ENCODE data around the gene ATRN. TPM values are rescaled to one million over a fixed set of nuclear protein-coding genes. Genes with fewer than 3 reads are reported as not detected.

Gene ATRN
- total RNA-seq, 1 experiment from 2014 or later: 19.9 TPM

DNA sequence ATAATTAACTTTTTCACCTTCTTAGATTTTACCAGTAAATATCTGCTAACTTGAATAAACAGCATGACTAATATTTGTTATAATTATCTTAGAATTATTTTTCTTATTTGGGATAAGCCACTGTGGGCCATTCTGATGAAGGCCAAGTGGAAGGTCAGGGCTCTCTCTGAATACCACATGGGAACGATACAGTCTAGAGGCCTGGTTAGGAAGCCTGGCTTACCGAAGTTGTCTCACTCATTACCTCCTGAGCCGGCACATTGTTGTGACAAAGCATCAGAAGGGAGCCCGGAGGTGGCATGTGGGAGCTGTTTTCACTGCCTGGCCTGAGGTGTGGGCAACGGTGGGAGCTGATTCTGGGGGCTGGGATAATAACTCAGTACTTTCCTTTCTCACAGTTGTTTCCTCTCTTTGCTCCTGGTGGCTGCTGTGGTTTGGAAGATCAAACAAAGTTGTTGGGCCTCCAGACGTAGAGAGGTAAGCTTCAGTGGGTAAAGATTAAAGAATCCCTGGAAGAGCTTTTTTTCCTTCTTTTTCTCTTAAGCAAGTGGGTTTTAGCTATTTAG, 163.2 kb downstream of the ATRN start:
- CTCF ChIA-PET: interaction anchor here (1.2 to 1.4 kb wide), 3 partner anchors 61 to 71 kb away, joined by 3 to 7 read pairs (median 5); no protein-coding TSS in a partner anchor
- no peak for DNase-seq (ENCODE audit: low spot score)
- Mint-ChIP-seq H3K36me3 (peaks cover 4% of the 10 kb centered on the region), H3K4me1 (peaks cover 12% of the 10 kb centered on the region), H3K4me3 (no peak overlapping the region), H3K27ac (no peak overlapping the region), H3K9me3 (no peaks in the 10 kb centered on the region), H3K27me3 (ENCODE audit: low read depth) (no peaks in the 10 kb centered on the region)
- no peak for ATAC-seq
- TF ChIP-seq ZNF416 (CRISPR knock-in tag; IDR thresholded peaks at IDR 0.05) (no peak), FOXP1 (CRISPR knock-in tag; IDR thresholded peaks at IDR 0.05; ENCODE audit: borderline replicate concordance) (no peak), ZNF219 (CRISPR knock-in tag; IDR thresholded peaks at IDR 0.05; ENCODE audit: borderline replicate concordance) (no peak), SMAD4 (CRISPR knock-in tag; IDR thresholded peaks at IDR 0.05) (no peak), MYBL2 (CRISPR knock-in tag; IDR thresholded peaks at IDR 0.05) (no peak), TEAD4 (CRISPR knock-in tag; IDR thresholded peaks at IDR 0.05) (no peak), CBFB (CRISPR knock-in tag; IDR thresholded peaks at IDR 0.05; ENCODE audit: low read depth) (no peak), OVOL2 (CRISPR knock-in tag; IDR thresholded peaks at IDR 0.05; ENCODE audit: borderline replicate concordance) (no peak), RELA (CRISPR knock-in tag; IDR thresholded peaks at IDR 0.05; ENCODE audit: borderline replicate concordance) (no peak), PRRX2 (CRISPR knock-in tag; IDR thresholded peaks at IDR 0.05) (no peak), FOXK1 (CRISPR knock-in tag; IDR thresholded peaks at IDR 0.05) (no peak), IRF2 (CRISPR knock-in tag; IDR thresholded peaks at IDR 0.05; ENCODE audit: borderline replicate concordance, low read depth) (no peak), MXD4 (CRISPR knock-in tag; IDR thresholded peaks at IDR 0.05; ENCODE audit: borderline replicate concordance) (no peak)
- TF ChIP-seq, protein P1, sequence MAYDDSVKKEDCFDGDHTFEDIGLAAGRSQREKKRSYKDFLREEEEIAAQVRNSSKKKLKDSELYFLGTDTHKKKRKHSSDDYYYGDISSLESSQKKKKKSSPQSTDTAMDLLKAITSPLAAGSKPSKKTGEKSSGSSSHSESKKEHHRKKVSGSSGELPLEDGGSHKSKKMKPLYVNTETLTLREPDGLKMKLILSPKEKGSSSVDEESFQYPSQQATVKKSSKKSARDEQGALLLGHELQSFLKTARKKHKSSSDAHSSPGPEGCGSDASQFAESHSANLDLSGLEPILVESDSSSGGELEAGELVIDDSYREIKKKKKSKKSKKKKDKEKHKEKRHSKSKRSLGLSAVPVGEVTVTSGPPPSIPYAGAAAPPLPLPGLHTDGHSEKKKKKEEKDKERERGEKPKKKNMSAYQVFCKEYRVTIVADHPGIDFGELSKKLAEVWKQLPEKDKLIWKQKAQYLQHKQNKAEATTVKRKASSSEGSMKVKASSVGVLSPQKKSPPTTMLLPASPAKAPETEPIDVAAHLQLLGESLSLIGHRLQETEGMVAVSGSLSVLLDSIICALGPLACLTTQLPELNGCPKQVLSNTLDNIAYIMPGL (CRISPR knock-in tag; IDR thresholded peaks at IDR 0.05): no peak
- TF ChIP-seq, protein P2, sequence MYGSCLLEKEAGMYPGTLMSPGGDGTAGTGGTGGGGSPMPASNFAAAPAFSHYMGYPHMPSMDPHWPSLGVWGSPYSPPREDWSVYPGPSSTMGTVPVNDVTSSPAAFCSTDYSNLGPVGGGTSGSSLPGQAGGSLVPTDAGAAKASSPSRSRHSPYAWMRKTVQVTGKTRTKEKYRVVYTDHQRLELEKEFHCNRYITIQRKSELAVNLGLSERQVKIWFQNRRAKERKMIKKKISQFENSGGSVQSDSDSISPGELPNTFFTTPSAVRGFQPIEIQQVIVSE (CRISPR knock-in tag; IDR thresholded peaks at IDR 0.05; ENCODE audit: borderline replicate concordance): no peak
- TF ChIP-seq, protein P3, sequence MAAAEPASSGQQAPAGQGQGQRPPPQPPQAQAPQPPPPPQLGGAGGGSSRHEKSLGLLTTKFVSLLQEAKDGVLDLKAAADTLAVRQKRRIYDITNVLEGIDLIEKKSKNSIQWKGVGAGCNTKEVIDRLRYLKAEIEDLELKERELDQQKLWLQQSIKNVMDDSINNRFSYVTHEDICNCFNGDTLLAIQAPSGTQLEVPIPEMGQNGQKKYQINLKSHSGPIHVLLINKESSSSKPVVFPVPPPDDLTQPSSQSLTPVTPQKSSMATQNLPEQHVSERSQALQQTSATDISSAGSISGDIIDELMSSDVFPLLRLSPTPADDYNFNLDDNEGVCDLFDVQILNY (CRISPR knock-in tag; IDR thresholded peaks at IDR 0.05): no peak
- TF ChIP-seq, protein P4, sequence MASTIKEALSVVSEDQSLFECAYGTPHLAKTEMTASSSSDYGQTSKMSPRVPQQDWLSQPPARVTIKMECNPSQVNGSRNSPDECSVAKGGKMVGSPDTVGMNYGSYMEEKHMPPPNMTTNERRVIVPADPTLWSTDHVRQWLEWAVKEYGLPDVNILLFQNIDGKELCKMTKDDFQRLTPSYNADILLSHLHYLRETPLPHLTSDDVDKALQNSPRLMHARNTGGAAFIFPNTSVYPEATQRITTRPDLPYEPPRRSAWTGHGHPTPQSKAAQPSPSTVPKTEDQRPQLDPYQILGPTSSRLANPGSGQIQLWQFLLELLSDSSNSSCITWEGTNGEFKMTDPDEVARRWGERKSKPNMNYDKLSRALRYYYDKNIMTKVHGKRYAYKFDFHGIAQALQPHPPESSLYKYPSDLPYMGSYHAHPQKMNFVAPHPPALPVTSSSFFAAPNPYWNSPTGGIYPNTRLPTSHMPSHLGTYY (CRISPR knock-in tag; IDR thresholded peaks at IDR 0.05): no peak
- TF ChIP-seq, protein P5, sequence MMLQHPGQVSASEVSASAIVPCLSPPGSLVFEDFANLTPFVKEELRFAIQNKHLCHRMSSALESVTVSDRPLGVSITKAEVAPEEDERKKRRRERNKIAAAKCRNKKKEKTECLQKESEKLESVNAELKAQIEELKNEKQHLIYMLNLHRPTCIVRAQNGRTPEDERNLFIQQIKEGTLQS (CRISPR knock-in tag; conservative IDR thresholded peaks at IDR 0.05): no peak
- TF ChIP-seq, protein P6, sequence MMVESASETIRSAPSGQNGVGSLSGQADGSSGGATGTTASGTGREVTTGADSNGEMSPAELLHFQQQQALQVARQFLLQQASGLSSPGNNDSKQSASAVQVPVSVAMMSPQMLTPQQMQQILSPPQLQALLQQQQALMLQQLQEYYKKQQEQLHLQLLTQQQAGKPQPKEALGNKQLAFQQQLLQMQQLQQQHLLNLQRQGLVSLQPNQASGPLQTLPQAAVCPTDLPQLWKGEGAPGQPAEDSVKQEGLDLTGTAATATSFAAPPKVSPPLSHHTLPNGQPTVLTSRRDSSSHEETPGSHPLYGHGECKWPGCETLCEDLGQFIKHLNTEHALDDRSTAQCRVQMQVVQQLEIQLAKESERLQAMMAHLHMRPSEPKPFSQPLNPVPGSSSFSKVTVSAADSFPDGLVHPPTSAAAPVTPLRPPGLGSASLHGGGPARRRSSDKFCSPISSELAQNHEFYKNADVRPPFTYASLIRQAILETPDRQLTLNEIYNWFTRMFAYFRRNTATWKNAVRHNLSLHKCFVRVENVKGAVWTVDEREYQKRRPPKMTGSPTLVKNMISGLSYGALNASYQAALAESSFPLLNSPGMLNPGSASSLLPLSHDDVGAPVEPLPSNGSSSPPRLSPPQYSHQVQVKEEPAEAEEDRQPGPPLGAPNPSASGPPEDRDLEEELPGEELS (CRISPR knock-in tag; IDR thresholded peaks at IDR 0.05): no peak
- TF ChIP-seq, protein P7, sequence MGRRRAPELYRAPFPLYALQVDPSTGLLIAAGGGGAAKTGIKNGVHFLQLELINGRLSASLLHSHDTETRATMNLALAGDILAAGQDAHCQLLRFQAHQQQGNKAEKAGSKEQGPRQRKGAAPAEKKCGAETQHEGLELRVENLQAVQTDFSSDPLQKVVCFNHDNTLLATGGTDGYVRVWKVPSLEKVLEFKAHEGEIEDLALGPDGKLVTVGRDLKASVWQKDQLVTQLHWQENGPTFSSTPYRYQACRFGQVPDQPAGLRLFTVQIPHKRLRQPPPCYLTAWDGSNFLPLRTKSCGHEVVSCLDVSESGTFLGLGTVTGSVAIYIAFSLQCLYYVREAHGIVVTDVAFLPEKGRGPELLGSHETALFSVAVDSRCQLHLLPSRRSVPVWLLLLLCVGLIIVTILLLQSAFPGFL (CRISPR knock-in tag; IDR thresholded peaks at IDR 0.05; ENCODE audit: borderline replicate concordance): no peak
- POLR2A ChIA-PET: no interaction called here
